HG02759 (cell line): ENCODE results near the gene CCT3.
"Not testable (repeated sequence)": the region's sequence is repeated elsewhere in the genome, so short reads cannot be mapped to it uniquely, and the experiment has no call there.

Experiments
- ATAC-seq: cut with Tn5 transposase; IDR thresholded peaks from one replicate; pipeline ENCODE4 v1.9.1; 2021; ENCODE audit warnings: mild to moderate bottlenecking, moderate library complexity; ENCODE audit not compliant: unreplicated experiment

Gene CCT3

GRCh38 chr1:156338180-156338976 lies at the start of gene CCT3, which contains the start of gene TSACC:
CCT3 (minus strand) TSS chr1:156338292; CDS start chr1:156338184, 108 bp downstream.
TSACC (plus strand) TSS chr1:156338526; CDS start chr1:156339758, 1,232 bp downstream.
- peak; percentile 92 for ATAC-seq

DNA sequence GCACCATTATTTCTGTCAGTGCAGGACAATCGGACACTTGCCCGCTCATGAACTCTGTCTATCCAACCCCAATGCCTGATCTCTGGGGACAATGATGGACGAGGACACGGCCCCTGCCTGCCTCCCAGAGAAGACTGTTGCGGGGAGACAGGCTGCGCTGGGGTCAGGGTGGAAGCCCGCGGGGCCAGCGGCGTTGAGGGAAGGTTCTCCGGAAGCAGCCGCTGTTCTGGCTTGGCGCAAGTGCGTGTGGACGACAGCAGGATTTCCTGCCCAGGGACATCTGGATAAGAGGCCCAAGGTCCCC lies 49.7 kb upstream of the CCT3 start:
- ATAC-seq, result no peak

DNA sequence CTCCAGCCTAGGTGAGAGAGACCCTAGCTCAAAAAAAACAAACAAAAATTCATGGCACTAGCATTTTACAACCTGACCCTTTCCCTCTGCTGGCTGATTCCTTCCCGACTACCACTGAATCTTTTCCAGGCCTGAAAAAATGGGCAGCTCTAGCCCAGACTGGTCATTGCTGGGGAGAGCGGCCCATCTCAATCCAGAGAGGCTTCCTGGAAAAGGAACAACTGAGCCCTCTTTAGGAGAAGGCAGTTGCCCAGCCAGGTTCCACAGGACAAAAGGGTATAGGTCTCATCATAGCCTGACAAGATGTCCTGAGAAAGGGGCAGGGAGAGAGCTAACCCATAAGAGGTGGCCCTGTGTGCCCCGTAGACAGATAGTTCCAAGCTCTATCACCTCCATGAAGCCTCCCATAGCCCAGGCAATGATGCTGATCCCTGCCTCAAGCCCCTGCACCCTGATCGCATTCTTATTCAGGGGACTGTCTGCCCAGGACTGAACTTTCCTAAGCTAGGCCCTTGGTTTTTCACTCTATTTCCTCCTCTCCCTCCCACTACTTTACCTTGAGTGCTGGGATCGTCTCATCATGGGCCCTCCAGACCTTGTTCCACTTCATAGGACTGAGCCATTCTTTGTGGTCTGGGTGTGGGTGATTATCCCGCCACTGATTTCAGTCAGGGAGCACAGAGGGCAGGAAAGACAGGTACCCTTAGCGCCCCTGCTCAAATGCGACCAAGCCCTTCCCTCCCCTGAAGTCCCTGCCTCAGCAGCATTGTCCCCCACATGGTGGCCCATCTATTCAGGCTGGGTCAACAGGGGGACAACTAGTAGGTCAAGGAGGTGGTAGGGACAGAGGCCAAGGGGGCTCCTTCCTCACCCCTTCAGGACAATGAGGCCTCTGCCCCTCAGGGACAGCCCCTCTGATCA lies 49.1 kb upstream of the CCT3 start:
- ATAC-seq, result no peak

DNA sequence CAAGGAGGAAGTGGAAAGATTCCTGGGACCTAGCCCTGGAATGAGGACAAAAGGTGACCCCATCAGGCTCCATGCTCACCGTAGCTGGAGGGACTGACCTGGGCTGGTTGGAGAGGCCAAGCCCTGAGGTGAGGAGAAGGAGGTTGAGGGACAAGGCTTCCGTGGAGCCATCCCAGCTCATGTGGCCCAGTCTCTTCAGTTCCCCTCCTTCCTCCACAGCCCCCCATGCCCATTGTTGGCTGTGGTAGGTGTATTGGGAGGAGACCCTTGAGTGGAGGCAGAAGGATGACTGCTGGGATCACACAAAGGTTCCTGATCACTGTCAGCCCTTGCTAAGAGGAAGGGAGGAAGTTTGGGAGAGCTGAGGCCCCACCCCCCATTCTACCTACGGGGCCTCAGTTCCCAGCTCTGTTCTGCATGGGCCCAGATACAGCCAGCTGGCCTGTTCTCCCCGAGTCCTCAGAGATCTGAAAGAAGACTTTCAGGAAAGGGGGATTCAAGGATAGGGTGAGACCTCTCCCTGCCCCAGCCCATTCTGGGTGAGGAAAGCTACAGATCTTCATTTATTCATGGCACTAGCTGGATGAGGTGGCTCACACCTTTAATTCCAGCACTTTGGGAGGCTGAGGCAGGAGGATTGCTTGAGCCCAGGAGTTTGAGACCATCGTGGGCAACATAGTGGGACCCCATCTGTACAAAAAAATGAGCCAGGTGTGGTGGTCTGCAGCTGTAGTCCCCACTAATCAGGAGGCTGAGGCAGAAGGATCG lies 48.2 kb upstream of the CCT3 start:
- no peak for ATAC-seq

GRCh38 chr1:156385534-156386031 lies 47.5 kb upstream of the CCT3 start:
- ATAC-seq, result no peak

- ATAC-seq, result no peak
These were observed 46.6 kb upstream of the CCT3 start for GRCh38 chr1:156384658-156385057.

- ATAC-seq, result no peak
These were observed 45.9 kb upstream of the CCT3 start for GRCh38 chr1:156384007-156384406.

- ATAC-seq, result peak; percentile 67
These were observed 44.9 kb upstream of the CCT3 start for GRCh38 chr1:156383023-156383422.

GRCh38 chr1:156382561-156382960 lies 44.5 kb upstream of the CCT3 start:
- no peak for ATAC-seq

- ATAC-seq, result no peak
These were observed 41.5 kb upstream of the CCT3 start for GRCh38 chr1:156379420-156380165.

GRCh38 chr1:156378557-156378956 lies 40.5 kb upstream of the CCT3 start:
- no peak for ATAC-seq

DNA sequence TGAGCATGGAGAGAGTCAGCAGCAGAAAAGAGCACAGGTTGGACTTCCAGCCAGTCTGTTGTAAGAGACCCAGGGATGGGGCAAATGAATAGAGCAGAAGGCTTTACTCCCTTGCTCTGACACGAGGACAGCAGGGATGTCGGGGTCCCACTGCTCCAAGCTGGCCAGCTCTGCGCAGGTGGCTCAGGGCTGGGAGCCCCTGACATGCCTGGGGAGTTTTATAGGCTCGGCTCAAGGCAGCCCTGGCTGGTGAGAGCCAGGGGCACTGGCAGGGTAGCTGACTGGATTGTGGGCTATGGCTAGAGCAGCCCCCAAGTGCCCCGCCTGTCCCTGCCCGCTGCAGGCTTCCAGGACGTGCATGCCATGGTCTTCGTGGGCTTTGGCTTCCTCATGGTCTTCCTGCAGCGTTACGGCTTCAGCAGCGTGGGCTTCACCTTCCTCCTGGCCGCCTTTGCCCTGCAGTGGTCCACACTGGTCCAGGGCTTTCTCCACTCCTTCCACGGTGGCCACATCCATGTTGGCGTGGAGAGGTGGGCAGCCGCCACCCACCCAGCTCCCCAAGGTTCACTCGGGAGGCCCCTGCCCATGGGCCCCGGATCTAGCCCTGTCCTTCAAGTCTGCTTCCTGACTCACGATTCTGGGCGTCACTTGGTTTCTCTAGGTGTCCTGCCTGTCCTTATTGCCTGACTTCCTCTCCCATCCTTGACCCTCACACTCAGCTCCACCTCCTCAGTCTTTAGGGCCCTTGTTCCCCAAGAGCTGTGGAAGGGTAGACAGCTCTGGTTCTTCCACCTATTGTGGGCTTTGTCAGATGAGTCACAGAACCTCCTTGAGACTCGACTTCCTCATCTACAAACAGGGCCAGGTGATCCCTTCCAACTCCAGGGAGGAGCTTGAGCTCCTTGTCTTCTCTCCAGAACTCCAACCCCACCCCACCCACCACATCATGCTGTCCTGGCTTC lies 39.1 kb upstream of the CCT3 start:
- ATAC-seq, result no peak

DNA sequence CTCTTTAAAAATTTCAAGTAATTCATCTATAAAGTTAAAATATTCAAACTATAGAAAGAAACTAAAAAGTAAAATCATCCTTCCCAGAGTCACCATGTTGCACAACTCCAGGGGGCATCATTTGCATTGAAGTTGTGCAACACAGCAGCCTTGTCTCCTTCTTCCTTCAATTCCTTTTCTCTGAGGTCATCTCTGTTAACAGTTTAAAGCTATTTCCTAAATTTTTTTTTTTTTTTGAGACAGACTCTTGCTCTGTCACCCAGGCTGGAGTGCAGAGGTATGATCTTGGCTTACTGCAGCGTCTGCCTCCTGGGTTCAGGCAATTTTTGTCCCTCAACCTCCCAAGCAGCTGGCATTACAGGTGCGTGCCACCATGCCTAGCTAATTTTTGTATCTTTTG lies 38.1 kb upstream of the CCT3 start:
- no peak for ATAC-seq

- ATAC-seq, result no peak
These were observed 35.5 kb upstream of the CCT3 start for GRCh38 chr1:156373546-156373945.

GRCh38 chr1:156372876-156373275 lies 34.8 kb upstream of the CCT3 start:
- ATAC-seq, result no peak

DNA sequence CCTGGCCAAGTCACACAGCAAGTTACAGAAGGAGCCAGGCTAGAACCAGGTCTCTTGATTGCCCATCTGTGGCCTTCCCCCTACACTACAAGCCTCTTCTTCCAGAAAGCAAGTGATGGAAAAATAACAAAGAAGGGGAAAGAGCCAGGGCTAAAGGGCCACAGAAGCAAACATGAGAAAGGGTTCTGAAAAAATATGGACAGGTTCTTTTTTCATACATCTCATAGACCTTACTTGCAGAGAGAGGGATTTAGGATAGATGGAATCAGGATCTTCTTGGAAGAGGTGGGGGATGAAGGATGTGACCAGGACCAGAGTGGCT lies 34.1 kb upstream of the CCT3 start:
- ATAC-seq, result no peak

DNA sequence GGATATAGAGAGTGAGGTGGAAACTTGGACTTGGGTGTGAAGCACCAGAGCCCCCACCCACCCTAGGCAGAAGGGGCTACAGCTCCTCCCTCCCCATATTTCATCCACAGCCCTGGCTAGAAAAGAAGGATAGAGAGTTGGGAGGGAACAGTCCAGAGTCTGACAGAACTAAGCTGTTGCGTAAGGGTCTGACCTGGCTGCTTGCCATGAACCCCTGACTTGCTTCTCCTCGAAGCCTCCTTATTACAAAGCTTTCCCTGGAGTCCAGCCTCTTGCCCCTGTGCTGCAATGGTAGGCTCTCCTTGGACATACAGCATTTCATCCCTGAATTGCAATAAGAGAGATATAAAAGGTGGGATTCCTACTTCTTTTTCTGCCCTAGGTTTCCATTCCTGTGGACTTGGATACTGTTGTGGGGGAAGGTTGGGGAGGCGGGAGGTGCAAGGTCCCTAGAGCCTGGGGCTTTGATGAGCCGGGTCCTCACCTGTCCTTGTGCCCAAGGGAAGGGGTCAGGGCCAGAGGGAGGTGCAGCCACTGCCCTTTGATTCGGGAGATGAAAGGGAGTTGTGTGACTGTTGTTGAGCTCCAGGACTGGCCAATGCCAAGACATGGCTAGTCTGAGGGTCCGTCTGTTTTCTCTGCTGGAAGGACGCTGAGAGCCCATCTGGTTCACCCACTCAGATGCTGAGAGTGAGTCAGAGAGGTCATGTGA lies 33.6 kb upstream of the CCT3 start:
- ATAC-seq, result no peak

- not testable (repeated sequence) for ATAC-seq
These were observed 31.7 kb upstream of the CCT3 start for GRCh38 chr1:156369685-156370286.
